Measurements from ENCODE around the gene ZCCHC17. TPM values are rescaled to one million over a fixed set of nuclear protein-coding genes. Genes with fewer than 3 reads are reported as not detected.

Gene ZCCHC17
- total RNA-seq, 1 donor from 2014 or later: 51.3 TPM

DNA sequence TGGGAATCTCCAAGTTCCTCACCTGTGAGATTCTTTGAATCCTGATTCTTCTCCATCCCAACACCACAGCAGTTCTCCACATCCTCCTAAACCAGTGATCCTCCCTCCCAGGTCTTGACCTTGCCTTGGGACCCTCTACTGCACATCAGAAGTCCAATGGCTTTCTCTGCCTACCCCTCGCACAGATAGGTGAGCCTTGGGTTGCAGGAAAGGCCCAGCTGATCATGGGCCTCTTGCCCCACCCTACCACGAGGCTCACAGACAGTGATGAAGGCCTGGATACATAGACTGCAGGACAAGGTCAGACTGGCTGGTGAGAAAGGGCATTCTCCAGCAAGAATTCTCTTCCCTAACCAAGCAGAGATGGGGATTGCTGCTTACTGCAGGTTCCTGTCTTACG is 75.2 kb downstream of the ZCCHC17 start:
- Histone ChIP-seq H3K9me3 (ENCODE audit: insufficient read depth, low read depth, low read length) (no peaks in the 10 kb centered on the region), H2AFZ (ENCODE audit: low read depth, low read length) (no peak overlapping the region), H3K27ac (ENCODE audit: low read depth, low read length) (no peak overlapping the region), H3K27me3 (ENCODE audit: insufficient read depth, low read length) (no peaks in the 10 kb centered on the region), H3K79me2 (ENCODE audit: insufficient read depth, low read length) (no peaks in the 10 kb centered on the region), H3K4me1 (ENCODE audit: insufficient read depth, low read length) (peaks cover 22% of the 10 kb centered on the region), H3K9ac (ENCODE audit: low read length) (no peak overlapping the region), H3K36me3 (ENCODE audit: insufficient read depth, low read length) (no peaks in the 10 kb centered on the region), H4K20me1 (ENCODE audit: insufficient read depth, low read length) (no peaks in the 10 kb centered on the region), H3K4me2 (ENCODE audit: low read length) (peak overlapping the region; percentile 97), H3K4me3 (ENCODE audit: insufficient read depth, low read depth, low read length) (no peak overlapping the region)
- Mint-ChIP-seq H3K4me1 (ENCODE audit: low read depth, unreplicated experiment) (peaks cover 25% of the 10 kb centered on the region), H3K9me3 (ENCODE audit: unreplicated experiment) (no peaks in the 10 kb centered on the region), H3K27ac (ENCODE audit: unreplicated experiment) (no peak overlapping the region), H3K36me3 (ENCODE audit: low read depth, unreplicated experiment) (peaks cover 10% of the 10 kb centered on the region), H3K4me3 (ENCODE audit: unreplicated experiment) (peak overlapping the region; percentile 76), H3K27me3 (ENCODE audit: low read depth, unreplicated experiment) (no peaks in the 10 kb centered on the region)
- FAIRE-seq (no peak), DNase-seq (ENCODE audit: low read depth) (no peak)
- TF ChIP-seq EZH2 (IDR thresholded peaks at IDR 0.05; ENCODE audit: insufficient read depth, low read length): no peak
- TF ChIP-seq, protein P1, sequence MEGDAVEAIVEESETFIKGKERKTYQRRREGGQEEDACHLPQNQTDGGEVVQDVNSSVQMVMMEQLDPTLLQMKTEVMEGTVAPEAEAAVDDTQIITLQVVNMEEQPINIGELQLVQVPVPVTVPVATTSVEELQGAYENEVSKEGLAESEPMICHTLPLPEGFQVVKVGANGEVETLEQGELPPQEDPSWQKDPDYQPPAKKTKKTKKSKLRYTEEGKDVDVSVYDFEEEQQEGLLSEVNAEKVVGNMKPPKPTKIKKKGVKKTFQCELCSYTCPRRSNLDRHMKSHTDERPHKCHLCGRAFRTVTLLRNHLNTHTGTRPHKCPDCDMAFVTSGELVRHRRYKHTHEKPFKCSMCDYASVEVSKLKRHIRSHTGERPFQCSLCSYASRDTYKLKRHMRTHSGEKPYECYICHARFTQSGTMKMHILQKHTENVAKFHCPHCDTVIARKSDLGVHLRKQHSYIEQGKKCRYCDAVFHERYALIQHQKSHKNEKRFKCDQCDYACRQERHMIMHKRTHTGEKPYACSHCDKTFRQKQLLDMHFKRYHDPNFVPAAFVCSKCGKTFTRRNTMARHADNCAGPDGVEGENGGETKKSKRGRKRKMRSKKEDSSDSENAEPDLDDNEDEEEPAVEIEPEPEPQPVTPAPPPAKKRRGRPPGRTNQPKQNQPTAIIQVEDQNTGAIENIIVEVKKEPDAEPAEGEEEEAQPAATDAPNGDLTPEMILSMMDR (IDR thresholded peaks at IDR 0.05; ENCODE audit: insufficient read depth, low read depth, low read length): no peak

DNA sequence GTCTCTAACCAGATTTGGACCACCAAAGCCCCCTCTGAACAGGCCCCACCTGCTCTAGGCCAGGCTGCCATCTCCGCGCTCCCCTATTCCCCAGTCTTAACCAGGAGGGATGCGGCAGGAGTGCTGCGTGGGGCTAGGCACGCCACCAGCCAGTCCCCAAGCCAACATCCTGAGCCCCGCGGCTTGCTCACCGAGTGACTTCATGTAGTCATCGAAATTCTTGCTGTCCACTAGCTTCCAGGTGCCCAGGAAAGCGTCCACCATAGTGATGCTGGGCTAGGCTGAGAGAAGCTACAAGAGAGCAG is 75.9 kb downstream of the ZCCHC17 start:
- Histone ChIP-seq H3K27ac (ENCODE audit: low read depth, low read length) (peak overlapping the region; percentile 60), H2AFZ (ENCODE audit: low read depth, low read length) (peak overlapping the region; percentile 94), H3K4me2 (ENCODE audit: low read length) (peak overlapping the region; percentile 97), H3K4me1 (ENCODE audit: insufficient read depth, low read length) (peaks cover 27% of the 10 kb centered on the region), H3K4me3 (ENCODE audit: insufficient read depth, low read depth, low read length) (peak overlapping the region; percentile 62), H3K36me3 (ENCODE audit: insufficient read depth, low read length) (no peaks in the 10 kb centered on the region), H3K9ac (ENCODE audit: low read length) (peak overlapping the region; percentile 84), H3K9me3 (ENCODE audit: insufficient read depth, low read depth, low read length) (no peaks in the 10 kb centered on the region), H4K20me1 (ENCODE audit: insufficient read depth, low read length) (no peaks in the 10 kb centered on the region), H3K79me2 (ENCODE audit: insufficient read depth, low read length) (no peaks in the 10 kb centered on the region), H3K27me3 (ENCODE audit: insufficient read depth, low read length) (no peaks in the 10 kb centered on the region)
- no peaks in the 10 kb centered on the region for H3K27me3 Mint-ChIP-seq (ENCODE audit: low read depth, unreplicated experiment)
- no peak for DNase-seq (ENCODE audit: low read depth)
- FAIRE-seq: no peak
- H3K9me3 Mint-ChIP-seq (ENCODE audit: unreplicated experiment): no peaks in the 10 kb centered on the region
- H3K4me1 Mint-ChIP-seq (ENCODE audit: low read depth, unreplicated experiment): peaks cover 28% of the 10 kb centered on the region
- H3K4me3 Mint-ChIP-seq (ENCODE audit: unreplicated experiment): peak overlapping the region; percentile 76
- TF ChIP-seq, protein P1 (IDR thresholded peaks at IDR 0.05; ENCODE audit: insufficient read depth, low read depth, low read length): no peak
- H3K36me3 Mint-ChIP-seq (ENCODE audit: low read depth, unreplicated experiment): peaks cover 6% of the 10 kb centered on the region
- H3K27ac Mint-ChIP-seq (ENCODE audit: unreplicated experiment): peak overlapping the region; percentile 80

DNA sequence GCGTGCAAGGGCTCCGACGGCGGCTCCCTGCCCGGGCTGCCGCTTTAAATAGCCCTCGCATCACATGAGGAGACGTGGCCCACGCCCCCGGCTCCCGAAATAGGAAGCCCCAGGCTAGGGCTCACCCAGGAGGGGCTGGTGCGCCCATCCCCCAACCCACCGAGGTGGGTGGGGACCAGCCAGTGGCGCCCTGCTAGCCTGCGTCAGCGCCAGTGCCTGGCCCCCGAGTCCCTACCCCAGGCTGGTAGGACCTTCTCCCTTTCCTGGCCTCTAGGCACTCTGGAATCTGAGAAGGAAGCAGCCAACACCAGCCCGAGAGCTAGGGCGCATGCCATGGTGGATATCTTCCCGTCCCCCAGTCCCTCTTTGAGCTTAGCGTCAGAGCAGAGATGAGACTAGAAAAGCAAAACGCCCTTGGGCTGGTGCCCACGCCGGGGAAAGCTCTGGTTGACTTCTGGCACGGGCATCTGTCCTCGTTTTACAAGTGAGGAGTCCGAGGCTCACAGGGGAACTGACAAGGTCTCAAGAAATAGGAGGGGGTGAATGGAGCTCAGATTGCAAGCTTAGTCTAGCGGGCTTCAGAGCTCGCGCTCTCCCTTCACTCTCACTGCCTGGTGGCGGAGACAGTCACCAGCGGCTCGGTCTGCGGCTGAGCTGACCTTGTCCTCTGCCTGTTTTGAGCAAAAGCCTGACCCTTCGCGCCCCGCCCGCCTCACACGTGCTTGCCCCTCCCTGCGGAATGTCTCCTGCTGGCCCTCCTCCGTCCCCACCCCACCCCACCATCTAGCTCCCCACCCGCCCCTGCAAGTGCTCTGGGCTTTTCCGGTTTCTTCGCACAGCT is 76.4 kb downstream of the ZCCHC17 start, which contains the start of gene FABP3:
Gene FABP3 (minus strand): TSS at position 21 of the 841 bp plus-strand sequence. CDS start 62 bp downstream, outside the sequence.
- Histone ChIP-seq H3K27ac (ENCODE audit: low read depth, low read length) (peak within 1 kb of the TSS; percentile 60), H3K27me3 (ENCODE audit: insufficient read depth, low read length) (no peaks in the 10 kb centered on the region), H3K79me2 (ENCODE audit: insufficient read depth, low read length) (no peaks in the 10 kb centered on the region), H2AFZ (ENCODE audit: low read depth, low read length) (peak within 1 kb of the TSS; percentile 94), H3K36me3 (ENCODE audit: insufficient read depth, low read length) (no peaks in the 10 kb centered on the region), H4K20me1 (ENCODE audit: insufficient read depth, low read length) (no peaks in the 10 kb centered on the region), H3K9ac (ENCODE audit: low read length) (peak within 1 kb of the TSS; percentile 84), H3K9me3 (ENCODE audit: insufficient read depth, low read depth, low read length) (no peaks in the 10 kb centered on the region), H3K4me1 (ENCODE audit: insufficient read depth, low read length) (peaks cover 27% of the 10 kb centered on the region), H3K4me2 (ENCODE audit: low read length) (peak within 1 kb of the TSS; percentile 97), H3K4me3 (ENCODE audit: insufficient read depth, low read depth, low read length) (peak within 1 kb of the TSS; percentile 62)
- peak; percentile 47 for DNase-seq (ENCODE audit: low read depth)
- H3K27ac Mint-ChIP-seq (ENCODE audit: unreplicated experiment): peak within 1 kb of the TSS; percentile 95
- FAIRE-seq: no peak
- no peaks in the 10 kb centered on the region for H3K9me3 Mint-ChIP-seq (ENCODE audit: unreplicated experiment)
- H3K4me3 Mint-ChIP-seq (ENCODE audit: unreplicated experiment): peak within 1 kb of the TSS; percentile 76
- H3K27me3 Mint-ChIP-seq (ENCODE audit: low read depth, unreplicated experiment): no peaks in the 10 kb centered on the region
- peaks cover 6% of the 10 kb centered on the region for H3K36me3 Mint-ChIP-seq (ENCODE audit: low read depth, unreplicated experiment)
- no peak for TF ChIP-seq EZH2 (IDR thresholded peaks at IDR 0.05; ENCODE audit: insufficient read depth, low read length)
- TF ChIP-seq, protein P1 (IDR thresholded peaks at IDR 0.05; ENCODE audit: insufficient read depth, low read depth, low read length): no peak
- H3K4me1 Mint-ChIP-seq (ENCODE audit: low read depth, unreplicated experiment): peaks cover 28% of the 10 kb centered on the region
